Limb (tissue), 2 donors: ENCODE measurements around the gene L1TD1.
"Not testable (repeated sequence)": the region's sequence is repeated elsewhere in the genome, so short reads cannot be mapped to it uniquely, and the experiment has no call there.

Experiments
- DNase-seq, 2 donors: peaks; one replicate each; pipeline ENCODE4 v3.0.0-alpha.2; 2016; ENCODE audit errors: extremely low spot score in 2 of 2

The L1TD1 gene

DNA sequence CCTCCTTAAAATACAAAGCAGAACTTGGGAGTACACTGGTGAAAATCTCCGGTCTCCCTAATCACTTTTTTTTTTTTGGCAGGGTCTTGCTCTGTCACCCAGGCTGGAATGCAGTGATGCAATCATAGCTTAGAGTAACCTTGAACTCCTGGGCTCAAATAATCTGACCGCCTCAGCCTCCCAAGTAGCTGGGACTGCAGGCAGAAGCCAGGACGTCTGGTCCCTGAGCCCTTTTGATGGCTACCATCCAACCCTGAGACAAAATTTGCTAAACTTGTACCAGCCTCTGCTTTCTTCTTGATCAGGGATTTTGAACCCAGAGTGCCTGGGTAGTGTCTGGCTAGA lies 4.1 kb downstream of the L1TD1 start:
- DNase-seq = no peak

DNA sequence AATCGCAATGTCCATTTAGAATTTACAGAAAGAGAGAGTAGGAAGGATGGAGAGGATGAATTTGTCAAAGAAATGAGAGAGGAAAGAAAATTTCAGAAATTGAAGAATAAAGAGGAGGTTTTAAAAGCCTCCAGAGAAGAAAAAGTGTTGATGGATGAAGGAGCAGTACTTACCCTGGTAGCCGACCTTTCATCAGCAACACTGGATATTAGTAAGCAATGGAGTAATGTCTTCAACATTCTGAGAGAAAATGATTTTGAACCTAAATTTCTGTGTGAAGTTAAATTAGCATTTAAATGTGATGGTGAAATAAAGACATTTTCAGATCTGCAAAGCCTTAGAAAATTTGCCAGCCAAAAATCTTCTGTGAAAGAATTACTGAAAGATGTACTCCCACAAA lies 12.5 kb downstream of the L1TD1 start:
- DNase-seq = no peak

DNA sequence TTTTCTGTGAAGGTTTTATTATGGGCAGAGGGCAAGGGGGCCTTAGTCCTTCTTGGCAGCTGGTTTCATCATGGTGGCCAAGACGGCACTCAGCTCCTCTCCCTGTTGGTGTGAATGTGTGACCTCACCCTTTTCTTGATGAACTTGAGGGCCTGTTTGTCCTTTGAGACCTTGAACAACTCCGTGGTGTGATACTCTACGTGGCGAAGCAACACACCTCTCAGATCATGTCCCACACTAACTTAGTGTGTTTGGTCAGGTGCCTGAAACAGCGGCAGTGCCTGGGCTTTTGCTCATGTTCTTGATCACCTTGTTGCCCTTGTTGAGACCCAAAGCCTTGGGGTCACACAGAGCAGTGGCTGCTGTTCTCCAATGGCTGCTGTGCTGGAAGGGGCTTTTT lies 13.4 kb downstream of the L1TD1 start:
- DNase-seq = no peak

DNA sequence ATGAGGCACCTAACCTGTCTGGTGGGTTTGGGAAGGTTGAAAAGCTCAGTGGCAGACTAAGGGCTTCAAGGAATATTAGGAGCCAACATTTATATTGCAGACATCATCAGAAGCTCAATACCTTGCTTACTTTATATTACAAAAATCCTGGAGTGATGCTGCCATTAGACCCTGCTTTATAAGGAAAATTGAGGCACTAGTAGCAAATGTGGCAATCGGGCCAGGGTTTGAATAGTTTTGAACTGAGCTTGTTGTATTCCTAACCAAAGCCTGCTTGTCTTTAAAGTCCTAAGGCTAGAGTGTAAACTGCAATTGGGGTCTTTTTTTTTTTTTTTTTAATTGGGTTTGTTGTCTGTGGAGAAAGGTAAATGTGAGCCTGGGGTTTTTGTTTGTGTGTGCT lies 14.3 kb downstream of the L1TD1 start:
- no peak for DNase-seq

DNA sequence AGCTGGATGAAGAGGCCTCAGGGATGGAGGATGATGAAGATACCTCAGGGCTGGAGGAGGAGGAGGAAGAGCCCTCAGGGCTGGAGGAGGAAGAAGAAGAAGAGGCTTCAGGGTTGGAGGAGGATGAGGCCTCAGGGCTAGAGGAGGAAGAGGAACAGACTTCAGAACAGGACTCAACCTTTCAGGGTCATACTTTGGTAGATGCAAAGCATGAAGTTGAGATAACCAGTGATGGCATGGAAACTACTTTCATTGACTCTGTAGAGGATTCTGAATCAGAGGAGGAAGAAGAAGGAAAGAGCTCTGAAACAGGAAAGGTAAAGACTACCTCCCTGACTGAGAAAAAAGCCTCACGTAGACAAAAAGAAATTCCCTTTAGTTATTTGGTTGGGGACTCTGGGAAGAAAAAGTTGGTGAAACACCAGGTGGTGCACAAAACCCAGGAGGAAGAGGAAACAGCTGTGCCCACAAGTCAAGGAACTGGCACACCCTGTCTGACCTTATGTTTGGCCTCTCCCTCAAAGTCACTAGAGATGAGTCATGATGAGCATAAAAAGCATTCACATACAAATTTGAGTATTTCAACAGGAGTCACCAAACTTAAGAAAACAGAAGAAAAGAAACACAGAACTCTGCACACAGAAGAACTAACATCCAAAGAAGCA lies 15.4 kb downstream of the L1TD1 start:
- no peak for DNase-seq

DNA sequence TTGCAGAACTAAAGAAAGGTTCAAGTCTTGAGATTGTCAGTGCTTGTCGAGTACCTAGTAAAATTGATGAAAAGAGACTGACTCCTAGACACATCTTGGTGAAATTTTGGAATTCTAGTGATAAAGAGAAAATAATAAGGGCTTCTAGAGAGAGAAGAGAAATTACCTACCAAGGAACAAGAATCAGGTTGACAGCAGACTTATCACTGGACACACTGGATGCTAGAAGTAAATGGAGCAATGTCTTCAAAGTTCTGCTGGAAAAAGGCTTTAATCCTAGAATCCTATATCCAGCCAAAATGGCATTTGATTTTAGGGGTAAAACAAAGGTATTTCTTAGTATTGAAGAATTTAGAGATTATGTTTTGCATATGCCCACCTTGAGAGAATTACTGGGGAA lies 16.3 kb downstream of the L1TD1 start:
- DNase-seq = no peak

DNA sequence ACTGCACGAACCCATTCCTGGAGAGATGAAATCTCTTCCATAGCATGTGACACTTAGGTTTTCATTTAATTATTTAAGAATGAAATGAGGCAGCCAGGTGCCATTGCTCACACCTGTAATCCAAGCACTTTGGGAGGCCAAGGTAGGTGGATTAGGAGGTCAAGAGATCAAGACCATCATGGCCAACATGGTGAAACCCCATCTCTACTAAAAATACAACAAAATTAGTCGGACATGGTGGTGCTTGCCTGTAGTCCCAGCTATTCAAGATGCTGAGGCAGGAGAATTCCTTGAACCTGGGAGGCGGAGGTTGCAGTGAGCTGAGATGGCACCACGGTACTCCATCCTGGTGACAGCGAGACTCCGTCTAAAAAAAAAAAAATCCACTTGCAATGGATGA lies 17.8 kb downstream of the L1TD1 start:
- no peak for DNase-seq

DNA sequence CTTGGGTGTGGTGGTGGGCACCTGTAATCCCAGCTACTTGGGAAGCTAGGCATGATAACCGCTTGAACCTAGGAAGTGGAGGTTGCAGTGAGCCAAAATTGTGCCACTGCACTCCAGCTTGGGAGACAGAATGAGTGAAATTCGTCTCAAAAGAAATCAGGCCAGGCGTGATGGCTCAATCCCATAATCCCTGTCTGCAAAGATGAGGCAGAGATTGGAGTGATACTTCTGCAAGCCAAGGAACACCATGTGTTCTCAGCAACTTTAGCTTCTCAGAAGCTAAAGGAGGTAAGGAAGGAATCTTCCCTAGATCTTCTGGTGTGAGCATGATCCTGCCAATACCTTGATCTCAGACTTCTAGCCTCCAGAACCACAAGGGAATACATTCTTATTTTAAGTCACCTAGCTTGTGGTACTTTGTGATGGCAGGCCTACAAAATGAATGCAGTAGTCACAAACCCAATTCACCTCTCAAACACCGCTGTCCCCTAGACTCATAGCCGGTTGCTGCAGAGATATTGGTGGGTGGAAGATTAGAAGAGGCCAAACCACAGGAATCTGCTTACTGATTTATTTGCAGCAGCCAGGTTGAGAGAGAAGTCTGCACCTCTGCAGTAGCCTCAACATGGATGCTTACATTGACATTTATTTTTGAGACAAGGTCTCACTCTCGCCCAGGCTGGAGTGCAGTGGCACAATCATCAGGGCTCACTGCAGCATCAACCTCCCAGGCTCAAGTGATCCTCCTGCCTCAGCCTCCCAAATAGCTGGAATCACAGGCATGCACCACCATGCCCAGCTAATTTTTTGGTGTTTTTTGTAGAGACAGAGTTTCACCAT lies 18.6 kb downstream of the L1TD1 start:
- DNase-seq = no peak

DNA sequence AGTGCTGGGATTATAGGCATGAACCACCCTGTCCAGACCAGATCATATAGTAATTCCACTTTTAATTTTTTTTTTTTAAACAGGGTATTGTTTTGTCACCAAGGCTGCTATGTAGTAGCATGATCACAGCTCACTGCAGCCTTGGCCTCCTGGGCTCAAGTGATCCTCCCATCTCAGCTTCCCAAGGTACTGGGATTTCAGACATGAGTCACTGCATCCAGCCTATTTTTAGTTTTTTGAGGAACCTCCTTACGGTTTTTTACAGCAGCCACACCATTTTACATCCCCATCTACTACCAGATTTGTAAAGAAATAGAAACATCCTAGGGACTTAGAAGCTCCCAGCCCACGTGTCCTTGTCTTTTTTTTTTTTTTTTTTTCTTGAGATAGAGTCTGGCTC lies 24.0 kb downstream of the L1TD1 start:
- DNase-seq = no peak

DNA sequence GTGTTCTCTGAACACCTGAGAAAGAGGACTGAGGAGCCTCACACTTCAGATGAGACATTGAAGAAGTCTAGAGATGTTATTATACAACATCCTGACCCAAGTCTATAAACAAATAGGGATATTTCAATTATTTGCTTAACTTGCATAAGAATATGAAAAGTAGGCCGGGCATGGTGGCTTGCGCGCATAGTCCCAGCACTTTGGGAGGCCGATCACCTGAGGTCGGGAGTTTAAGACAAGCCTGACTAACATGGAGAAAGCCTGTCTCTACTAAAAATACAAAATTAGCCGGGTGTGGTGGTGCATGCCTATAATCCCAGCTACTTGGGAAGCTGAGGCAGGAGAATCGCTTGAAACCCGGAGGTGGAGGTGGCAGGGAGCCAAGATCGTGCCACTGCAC lies 25.8 kb downstream of the L1TD1 start:
- not testable (repeated sequence) for DNase-seq

DNA sequence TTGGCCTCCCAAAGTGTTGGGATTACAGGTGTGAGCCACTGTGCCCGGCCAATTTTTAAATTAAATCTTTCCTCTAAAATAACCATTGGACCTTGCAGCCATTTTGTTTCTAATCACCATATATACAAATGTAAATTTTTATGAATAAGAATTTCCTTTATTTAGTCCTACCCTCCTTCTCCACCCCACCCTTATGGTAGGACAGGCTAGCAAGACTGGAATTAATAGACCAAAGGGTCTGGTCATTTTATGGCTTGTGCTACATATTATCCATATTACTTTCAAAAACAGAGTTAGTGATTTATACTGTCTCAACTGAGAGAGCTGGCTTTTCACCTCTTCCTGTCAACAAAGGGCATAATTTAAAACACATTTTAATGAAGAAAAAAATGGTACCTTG lies 26.5 kb downstream of the L1TD1 start:
- no peak for DNase-seq

DNA sequence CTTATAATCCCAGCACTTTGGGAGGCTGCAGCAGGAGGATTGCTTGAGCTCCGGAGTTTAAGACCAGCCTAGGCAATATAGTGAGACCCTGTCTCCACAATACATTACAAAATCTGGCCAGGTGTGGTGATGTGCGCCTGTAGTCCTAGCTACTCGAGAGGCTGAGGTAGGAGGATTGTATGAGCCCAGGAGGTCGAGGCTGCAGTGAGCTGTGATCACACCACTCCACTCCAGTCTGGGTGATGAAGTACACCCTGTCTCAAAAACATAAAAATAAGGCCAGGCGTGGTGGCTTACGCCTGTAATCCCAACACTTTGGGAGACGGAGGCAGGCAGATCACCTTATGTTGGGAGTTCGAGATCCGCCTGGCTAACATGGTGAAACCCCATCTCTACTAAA lies 27.7 kb downstream of the L1TD1 start:
- no peak for DNase-seq

DNA sequence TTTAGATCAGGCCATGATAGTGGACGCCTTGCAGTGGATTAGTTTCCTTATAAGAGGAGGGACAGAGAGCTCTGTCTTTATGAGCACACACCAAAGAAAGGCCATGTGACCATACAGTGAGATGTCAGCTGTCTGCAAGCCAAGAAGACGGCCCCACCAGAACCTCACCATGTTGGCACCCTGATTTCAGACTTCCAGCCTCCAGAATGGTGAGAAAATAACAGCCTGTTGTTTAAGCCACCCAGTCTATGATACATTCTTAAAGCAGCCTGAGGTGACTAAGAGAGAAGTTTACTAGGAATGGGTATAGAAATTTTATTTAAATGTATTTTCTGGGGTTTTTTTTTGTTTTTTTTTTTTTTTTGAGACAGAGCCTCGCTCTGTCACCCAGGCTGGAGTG lies 29.5 kb downstream of the L1TD1 start:
- no peak for DNase-seq

DNA sequence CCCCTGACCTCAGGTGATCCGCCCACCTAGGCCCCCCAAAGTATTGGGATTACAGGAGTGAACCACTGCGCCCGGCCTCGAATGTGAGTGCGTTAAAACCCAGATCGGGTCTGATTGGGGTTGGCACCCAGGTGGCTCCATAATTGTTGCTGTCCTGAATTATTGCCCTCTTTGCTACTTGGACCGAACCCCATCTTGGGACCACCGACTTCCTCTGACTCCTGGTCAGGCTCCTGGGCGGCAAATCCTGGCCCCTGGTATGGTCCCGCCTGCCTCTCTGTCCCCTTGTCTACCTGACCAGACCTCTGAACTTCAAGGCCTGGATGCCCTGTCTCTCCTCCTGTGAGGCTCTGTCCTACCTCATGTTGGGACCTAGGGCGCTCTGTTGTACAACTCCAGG lies 32.8 kb downstream of the L1TD1 start:
- no peak for DNase-seq

DNA sequence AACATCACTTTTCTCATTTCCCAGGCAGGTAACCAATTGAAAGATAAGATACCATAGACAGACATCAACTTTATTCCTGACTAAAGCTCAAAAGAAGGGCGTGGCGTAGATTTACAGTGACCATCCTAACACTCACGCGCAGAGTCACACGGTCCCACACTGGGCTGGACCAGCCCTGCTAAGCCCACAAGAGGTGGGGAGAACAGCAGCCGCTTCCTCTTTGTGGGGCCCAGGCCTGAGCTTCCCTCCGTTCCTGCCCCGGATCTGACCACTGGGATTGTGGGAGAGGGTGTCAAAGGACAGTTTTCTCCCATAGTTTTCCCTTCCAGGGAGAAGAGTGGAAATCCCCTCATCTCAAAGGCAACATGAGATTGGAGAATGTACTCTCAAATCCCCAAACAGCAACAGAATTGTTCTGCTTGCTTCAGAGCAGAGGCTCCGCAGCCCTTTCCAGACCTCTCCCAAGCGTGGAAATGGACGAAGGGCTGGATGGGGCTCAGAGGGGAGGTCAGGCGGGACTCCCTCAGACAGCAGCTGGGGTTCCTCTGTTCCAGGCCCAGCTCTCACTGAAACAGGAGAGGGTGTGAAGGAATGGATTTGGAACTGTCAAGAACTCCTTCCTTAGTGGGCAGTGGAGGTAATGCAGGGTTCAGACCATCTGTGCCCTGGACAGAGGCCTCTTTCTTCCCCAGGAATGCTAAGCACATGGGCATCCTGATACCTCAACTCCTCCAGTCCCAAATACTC lies 33.7 kb downstream of the L1TD1 start:
- DNase-seq = no peak

DNA sequence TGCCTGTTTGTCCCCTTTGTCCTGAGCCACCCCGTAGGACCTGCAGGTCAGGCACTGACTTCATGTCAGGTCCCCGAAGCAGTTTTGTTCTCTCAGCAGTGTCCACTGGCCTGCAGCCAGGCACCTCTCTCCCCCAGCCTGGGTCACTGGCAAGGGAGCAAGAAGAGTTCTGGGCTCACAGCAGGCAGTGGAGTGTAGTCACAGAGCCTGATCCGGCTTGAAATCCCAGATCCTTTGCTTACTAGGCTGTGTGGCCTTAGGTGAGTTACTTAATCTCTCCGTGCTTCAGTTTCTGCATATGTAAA lies 34.2 kb downstream of the L1TD1 start:
- DNase-seq = no peak

DNA sequence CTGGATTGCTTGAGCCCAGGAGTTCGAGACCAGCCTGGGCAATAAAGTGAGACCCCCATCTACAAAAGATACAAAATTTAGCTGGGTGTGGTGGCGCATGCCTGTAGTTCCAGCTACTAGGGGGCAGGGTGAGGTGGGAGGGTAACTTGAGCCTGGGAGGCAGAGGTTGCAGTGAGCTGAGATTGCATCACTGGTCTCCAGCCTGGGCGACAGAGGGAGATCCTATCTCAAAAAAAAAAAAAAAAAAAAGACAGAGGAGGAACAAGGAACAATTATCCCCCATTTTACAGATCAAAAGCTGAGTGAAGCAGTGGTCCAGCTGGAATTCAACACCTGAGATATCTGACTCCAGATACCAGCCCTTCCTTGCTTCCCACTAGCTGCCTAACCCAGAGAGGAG lies 34.8 kb downstream of the L1TD1 start:
- no peak for DNase-seq

DNA sequence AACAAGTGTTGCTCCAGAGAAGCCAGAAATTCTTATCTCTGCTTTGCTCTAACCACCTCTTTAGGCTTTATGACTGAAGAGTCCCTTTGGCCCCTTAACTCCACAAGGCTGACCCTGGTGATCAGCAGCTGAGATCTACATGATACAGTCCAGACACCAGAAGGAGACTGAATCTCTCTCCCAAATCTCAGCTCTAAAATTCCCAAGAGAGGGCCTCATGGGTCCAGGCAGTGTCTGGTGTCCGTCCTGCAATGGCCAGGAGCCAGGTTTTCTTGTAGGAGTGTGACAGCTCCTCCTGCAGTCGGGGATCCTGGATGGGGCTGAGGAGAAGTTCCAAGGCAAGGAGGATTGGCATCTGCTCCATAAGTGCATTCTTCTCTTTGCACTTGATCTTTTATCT lies 35.3 kb downstream of the L1TD1 start:
- no peak for DNase-seq

DNA sequence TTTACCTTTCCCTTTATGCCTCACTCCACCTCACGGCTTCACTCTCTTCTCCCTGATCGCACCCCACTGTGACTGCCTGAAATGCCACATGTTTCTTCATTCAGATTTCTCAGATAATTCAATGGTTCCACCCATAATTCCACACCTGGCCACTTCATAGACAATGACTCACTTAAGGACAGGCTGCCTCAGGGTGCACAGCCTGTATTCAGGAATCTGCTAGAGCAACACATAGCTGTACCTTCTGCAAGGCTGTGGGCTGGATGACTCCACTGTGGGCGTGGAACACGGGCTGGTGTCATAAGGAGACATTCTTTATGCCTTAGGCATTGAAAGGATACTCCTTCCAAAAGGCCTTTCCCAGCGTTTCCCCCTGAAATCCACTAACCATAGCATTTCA lies 36.1 kb downstream of the L1TD1 start:
- DNase-seq = no peak

DNA sequence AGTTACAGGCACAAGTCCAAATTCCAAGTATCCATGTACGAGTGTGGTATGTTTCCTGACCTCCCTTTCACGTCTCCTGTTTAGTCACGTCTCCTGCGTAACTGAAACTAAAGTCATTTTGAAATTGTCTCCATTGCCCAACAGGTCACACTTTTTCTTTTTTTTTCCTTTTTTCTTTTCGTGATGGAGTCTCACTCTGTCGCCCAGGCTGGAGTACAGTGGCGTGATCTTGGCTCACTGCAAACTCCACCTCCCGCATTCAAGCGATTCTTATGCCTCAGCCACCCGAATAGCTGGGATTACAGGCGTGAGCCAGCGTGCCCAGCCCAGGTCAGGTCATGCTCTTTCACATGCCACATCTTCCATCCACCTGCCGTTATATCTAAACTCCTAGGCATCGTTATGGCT lies 38.2 kb downstream of the L1TD1 start:
- no peak for DNase-seq

DNA sequence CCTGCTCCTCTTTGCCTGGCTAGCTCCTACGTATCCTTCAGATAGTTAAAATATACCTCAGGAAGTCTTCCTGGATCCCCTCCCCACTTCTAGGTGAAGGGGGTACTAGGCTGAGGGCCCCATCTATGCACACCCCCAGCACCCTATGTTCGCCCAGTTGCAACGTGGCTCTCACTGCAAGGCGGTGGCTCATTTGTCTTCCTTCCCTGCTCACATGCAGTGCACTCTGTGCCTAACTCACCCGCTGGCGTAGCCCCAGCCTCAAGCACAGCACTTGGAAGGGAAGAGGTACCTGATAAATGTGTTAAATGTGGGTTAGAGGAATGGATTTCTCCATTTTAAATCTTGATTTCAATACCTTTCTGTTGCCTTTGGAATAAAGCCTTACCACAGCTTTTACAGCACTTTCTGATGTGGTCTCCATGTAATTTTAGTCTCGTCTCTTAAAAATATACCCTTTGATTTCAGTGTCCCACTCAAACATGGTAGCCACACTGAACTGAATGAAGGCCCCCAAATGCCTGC lies 39.3 kb downstream of the L1TD1 start:
- DNase-seq = no peak

DNA sequence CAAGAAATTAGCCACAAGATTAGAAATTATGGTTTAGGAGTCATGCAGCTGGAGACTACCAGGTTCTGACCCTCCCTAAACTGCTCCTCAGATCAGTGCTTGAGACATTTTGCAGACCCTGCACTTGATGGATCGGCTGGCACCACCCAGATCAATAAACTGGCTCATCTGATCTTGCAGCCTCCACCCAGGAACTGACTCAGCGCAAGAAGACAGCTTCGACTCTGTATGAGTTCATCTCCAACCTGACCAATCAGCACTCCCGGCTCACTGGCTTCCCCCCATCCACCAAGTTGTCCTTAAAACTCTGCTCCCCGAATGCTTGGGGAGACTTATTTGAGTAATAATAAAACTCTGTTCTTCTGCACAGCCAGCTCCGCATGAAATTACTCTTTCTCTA lies 40.0 kb downstream of the L1TD1 start:
- DNase-seq = no peak

DNA sequence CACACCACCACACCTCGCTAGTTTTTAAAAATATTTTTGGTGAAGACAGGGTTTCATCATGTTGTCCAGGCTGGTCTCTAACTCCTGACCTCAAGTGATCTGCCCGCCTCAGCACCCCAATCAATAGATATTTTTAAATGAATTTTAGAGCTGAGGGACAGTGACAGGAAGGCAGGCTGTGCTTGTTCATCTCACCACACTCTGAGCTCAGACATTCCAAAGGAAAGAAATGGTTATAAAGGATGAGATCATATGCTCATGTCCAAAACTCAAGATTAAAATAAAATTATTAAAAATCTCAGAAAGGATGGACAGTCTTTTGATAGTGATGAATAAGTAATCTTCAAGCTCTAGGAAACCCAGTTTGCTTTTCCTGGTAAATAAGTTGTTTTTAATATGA lies 40.9 kb downstream of the L1TD1 start:
- DNase-seq = no peak
